AML-193 (cell line): Measurements from ENCODE around the gene DNAJC27.
A peak's percentile ranks its signal among the peaks of the same experiment; 100 is the strongest.
"Not testable (repeated sequence)": the region's sequence is repeated elsewhere in the genome, so short reads cannot be mapped to it uniquely, and the experiment has no call there.

ENCODE experiments used
- DNase-seq, 2 experiments: peaks; one replicate each; lab custom pipeline; 2025; lab: John Stamatoyannopoulos, UW

DNAJC27 gene

GRCh38 chr2:24971536-24972314 lies at the start of gene DNAJC27:
TSS of gene DNAJC27 (minus strand) at chr2:24971955. CDS start at chr2:24971904, 51 bp downstream.
- DNase-seq, result peak; percentile 94 to 96

DNA sequence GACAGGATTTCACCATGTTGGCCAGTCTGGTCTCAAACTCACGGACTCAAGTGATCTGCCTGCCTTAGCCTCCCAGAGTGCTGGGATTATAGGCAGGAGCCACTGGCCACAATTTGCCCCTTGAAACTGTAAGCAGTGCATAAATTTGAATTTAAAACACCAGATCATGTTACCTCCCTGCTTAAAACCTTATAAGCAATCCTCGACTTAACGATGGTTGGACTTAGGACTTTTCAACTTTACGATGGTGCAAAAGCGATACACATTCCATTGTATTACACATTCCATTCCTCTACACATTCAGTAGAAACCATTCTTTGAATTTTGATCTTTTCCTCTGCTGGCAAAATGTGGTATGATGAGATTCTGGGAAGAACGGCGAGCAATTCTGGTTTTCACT lies 46.9 kb upstream of the DNAJC27 start:
- DNase-seq, result no peak

DNA sequence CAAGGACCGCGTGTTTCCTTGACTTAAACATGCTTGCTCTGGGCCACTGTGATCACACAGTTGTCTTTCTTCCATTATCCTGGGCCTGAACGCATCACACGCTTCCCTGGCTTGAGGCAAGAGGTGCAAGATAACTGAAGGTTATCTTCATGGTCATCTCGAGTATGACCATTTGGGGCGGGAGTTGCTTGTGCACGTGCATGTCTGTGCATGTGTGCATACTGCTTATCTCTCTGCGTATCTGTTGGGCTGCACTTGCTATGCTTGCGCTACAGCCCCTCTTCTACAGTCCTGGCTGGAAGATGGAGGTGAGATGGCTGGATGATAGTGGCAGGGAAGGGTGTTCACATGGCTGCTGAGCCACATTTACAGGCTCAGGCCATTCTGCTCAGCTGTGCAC lies 42.9 kb upstream of the DNAJC27 start:
- no peak for DNase-seq

DNA sequence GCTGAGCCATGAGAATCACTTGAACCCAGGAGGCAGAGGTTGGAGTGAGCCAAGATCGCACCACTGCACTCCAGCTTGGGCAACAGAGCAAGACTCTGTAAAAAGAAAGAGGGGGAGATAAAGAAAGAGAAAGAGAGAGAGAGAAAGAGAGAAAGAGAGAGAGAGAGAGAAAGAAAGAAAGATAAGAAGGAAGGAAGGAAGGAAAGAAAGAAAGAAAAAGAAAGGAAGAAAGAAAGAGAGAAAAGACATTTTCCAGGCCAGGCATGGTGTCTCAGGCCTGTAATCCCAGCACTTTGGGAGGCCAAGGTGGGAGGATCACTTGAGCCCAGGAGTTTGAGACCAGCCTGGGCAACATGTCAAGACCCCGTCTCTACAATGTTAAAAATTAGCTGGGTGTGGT lies 39.6 kb upstream of the DNAJC27 start:
- not testable (repeated sequence) for DNase-seq

GRCh38 chr2:25009954-25010353 lies 38.2 kb upstream of the DNAJC27 start:
- DNase-seq, result no peak

DNA sequence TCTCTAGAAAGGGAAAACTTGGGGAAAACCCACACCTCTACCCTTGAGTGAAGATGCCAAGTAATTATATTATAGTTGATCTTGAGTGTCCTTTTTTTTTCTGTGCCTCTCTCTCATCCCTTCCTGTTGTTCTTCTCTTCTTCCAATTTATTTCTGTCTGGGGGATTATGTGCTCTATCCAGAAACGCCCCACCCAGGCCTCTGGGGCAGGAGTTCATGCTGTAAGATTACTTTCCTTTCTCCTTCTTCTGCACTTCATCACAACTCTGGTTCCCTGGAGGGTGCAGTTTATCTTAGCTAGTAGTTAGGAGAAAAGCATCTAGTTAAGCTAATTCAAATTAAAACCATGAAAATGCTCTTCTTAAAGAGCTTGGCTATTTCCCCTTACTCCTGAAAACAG lies 30.3 kb upstream of the DNAJC27 start:
- no peak for DNase-seq

DNA sequence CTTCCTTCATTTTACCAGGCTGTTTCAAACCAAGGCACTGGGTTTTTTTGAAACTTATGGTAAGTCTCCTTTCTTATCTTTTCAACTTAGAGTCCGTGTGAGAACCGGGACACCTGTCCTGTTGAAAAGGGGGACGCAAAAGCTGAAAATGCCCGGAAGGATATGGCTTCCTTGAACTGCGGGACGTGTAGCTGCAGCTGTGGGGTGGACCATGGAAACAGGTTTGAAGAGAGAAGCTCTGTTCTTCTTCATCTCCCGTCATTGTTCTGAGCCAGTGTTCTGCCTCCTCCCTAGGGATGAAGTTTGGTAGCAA lies 29.5 kb upstream of the DNAJC27 start:
- no peak for DNase-seq

DNA sequence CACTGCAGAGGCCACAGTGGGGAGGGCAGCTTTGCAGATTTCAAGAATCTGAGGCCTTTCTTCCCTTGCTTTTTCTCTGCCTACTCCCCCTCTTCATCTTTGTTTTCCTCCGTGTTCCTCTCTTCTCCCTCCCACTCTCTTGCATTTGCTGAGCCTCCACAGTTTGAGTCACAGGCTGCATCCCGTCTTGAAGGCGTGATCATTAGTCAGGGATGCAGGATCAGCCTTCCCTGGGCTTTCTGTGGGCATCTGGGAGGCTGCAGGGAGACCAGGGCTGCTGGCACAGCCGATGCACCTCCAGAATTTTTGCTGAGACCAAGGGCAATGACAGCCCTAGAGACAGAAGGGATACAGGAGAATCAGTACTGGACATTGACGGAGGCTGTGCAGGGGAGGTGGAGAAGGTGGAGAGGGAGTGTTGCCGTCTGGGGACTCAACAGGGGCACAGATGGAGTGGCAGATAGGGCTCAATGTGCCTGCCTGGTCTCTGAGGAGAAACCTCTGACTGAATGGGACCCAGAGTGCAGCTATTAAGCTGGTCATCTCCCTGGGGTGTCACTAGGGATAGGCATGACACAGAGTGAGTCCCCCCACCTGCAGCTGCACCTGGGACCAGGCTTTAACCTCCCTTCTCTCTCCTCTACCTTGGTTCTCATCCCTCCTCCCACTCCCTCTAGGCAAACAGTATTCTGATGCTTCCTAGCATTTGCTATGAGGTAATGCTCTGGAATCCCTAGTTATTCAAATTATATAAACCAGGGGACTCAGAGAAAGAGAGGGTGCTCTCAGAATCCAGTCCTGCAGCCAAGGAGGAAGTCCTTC lies 29.0 kb upstream of the DNAJC27 start:
- DNase-seq, result no peak

DNA sequence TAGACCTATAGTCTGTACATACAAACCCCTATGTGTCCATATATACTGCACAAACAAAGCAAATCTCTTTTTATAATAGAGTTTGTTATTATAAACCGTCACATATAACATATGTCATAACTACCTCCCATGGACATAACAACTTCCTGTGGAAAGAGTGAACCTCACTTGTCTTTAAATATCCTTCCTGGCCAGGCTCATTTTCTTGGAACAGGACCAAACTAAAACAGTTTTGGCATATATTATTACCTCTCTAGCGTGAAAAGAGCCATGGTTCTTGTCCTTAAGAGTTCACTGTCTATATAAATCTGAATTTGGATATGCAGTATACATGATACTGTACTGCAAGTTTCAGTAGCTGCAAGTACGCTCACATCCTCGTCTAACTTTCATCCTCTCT lies 28.3 kb upstream of the DNAJC27 start:
- no peak for DNase-seq

GRCh38 chr2:24999097-24999496 lies 27.3 kb upstream of the DNAJC27 start:
- not testable (repeated sequence) for DNase-seq

- no peak for DNase-seq
Measured at GRCh38 chr2:24994146-24994724, 22.5 kb upstream of the DNAJC27 start.

DNA sequence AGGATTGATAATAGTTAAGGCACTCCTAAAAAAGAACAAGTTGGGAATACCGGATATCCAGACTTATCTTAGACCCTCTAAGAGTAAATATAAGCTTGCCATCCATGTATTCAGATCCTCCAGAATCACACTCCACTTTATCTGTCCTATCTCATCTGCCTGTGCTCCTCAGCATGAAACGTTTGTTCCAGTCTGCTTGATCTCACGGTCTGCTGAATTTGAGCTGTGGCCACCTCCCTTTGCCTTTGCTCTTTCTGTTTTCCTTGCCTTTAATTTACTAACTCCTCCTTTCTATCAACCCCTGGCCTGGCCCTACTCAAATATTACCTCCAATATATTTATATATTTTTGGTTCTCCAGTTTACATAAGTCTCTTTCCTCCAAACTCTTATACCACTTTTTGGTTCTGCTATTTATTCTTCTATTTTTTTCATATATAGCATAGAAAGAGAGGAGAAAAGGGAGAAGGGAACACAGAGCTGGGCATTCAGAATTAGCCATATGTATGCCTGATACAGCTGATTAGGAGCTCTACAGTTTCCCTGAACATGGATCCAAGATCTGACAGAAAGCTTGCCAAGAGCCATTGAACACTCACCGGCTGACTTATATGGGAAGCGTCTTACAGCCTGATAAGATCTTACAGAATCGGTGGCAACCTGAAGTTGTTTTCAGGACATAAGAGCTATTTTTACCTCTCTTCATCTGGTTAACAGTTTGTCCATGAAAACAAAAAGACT lies 21.8 kb upstream of the DNAJC27 start:
- no peak for DNase-seq

DNA sequence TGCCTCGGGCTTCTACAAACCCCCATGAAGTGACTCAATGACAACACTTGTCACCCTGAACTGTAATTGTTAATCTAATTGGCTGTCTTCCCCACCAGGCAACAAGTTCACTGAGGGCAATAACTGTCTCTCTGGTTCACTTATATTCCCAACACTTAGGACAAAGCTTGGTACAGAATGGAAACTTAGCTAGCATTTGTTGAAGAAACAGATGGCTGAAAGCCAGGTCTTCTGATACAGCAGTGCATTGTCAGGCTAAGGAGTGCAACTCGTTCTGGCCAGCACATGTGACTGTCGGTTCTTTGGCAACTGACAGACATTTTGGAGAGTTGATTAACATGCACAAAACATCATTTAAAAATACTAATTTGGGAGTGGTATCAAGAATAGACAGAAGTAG lies 14.6 kb upstream of the DNAJC27 start:
- DNase-seq, result no peak

DNA sequence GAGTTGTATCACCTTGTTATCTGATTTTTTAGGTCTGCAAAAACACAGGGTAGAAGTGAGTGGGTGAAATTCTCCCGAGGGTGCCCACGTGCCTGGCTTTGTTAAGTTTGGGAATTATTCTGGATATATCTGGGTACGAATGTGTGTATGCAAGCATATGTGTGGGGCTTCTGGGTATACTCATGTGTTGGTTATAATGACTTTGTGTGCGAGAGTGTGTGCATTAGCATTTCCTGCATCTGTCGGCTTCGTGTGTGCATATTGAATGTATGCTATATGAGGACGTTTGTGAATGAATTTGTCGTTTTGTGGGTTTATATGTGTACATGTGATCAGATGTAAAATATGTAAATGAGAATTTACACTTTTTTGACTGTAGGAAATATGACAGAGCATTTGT lies 13.8 kb upstream of the DNAJC27 start:
- DNase-seq, result no peak

GRCh38 chr2:24984912-24985311 lies 13.2 kb upstream of the DNAJC27 start:
- no peak for DNase-seq

- DNase-seq, result no peak
Measured at GRCh38 chr2:24981411-24982136, 9.8 kb upstream of the DNAJC27 start.

DNA sequence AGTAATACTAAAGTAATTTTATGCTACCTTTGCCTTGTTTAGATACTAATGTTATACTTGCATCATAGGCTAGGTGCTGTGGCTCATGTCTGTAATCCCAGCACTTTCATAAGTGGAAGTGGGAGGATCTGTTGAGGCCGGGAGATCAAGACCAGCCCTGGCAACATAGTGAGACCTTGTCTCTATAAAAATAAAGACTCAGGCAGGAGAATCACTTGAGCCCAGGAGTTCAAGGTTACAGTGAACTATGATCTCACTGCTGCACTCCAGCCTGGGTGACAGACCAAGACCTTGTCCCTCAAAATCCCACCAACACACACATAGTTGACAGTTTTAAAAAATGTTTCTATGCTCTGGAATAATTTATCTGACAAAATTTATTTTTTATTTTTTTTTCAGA lies 6.9 kb upstream of the DNAJC27 start:
- DNase-seq, result no peak

GRCh38 chr2:24977631-24978030 lies 5.9 kb upstream of the DNAJC27 start:
- no peak for DNase-seq

DNA sequence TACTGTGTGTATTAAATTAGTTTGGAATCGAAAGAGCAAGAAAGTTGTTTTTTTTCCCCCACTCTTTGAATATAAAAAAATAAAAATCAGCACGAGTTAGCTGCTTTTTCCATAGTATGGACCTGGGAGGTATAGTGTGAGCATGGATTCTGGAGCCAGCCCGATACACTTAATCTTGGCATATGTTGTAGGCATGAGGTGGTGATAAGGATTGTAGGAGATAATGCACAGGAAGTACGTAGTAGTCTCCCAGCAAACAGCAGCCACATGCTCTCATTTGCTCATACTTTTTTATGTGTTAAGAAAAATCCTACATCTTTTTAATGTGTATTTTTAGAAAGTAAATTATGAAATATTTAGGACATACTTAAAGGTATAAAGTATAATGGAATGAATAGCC lies 2.1 kb upstream of the DNAJC27 start:
- no peak for DNase-seq

GRCh38 chr2:24972315-24972961 lies 683 bp upstream of the DNAJC27 start:
- DNase-seq, result peak; percentile 32 to 43

- DNase-seq, result peak; percentile 25 to 27
Measured at GRCh38 chr2:24971286-24971535, 544 bp downstream of the DNAJC27 start.
